ENCODE results near the gene MMP15.

MMP15 gene

GRCh38 chr16:58009856-58010416, 15.6 kb upstream of the MMP15 start:
- H2AFZ ChIP-seq (ENCODE audit: low read depth, low read length) = no peak overlapping the region
- H3K9me3 ChIP-seq (ENCODE audit: insufficient read depth, low read length) = no peaks in the 10 kb centered on the region
- H3K79me2 ChIP-seq (ENCODE audit: low read length) = no peaks in the 10 kb centered on the region
- H3K9ac ChIP-seq (ENCODE audit: low read length) = no peak overlapping the region
- no peaks in the 10 kb centered on the region for H3K27me3 ChIP-seq (ENCODE audit: low read depth, low read length)
- H4K20me1 ChIP-seq (ENCODE audit: insufficient read depth, low read length) = no peaks in the 10 kb centered on the region
- H3K4me2 ChIP-seq (ENCODE audit: low read length) = no peak overlapping the region
- no peak overlapping the region for H3K4me3 ChIP-seq (ENCODE audit: low read length)
- no peak overlapping the region for H3K27ac ChIP-seq (ENCODE audit: low read length)
- peaks cover 17% of the 10 kb centered on the region for H3K36me3 ChIP-seq (replicated peaks; ENCODE audit: low read depth, low read length)
- no peaks in the 10 kb centered on the region for H3K4me1 ChIP-seq (ENCODE audit: low read length)
- TF ChIP-seq CTCF (IDR thresholded peaks at IDR 0.05; ENCODE audit: low read depth, low read length) = no peak
- no peak for TF ChIP-seq EZH2phosphoT487 (IDR thresholded peaks at IDR 0.05; ENCODE audit: low read depth)

GRCh38 chr16:58010886-58011285, 14.7 kb upstream of the MMP15 start:
- Histone ChIP-seq H3K9ac (ENCODE audit: low read length) (no peak overlapping the region), H2AFZ (ENCODE audit: low read depth, low read length) (no peak overlapping the region), H3K4me1 (ENCODE audit: low read length) (no peaks in the 10 kb centered on the region), H3K4me2 (ENCODE audit: low read length) (no peak overlapping the region), H4K20me1 (ENCODE audit: insufficient read depth, low read length) (no peaks in the 10 kb centered on the region), H3K79me2 (ENCODE audit: low read length) (no peaks in the 10 kb centered on the region), H3K27me3 (ENCODE audit: low read depth, low read length) (no peaks in the 10 kb centered on the region), H3K9me3 (ENCODE audit: insufficient read depth, low read length) (no peaks in the 10 kb centered on the region), H3K27ac (ENCODE audit: low read length) (no peak overlapping the region), H3K36me3 (replicated peaks; ENCODE audit: low read depth, low read length) (peaks cover 15% of the 10 kb centered on the region), H3K4me3 (ENCODE audit: low read length) (no peak overlapping the region)
- no peak for TF ChIP-seq CTCF (IDR thresholded peaks at IDR 0.05; ENCODE audit: low read depth, low read length)
- no peak for TF ChIP-seq EZH2phosphoT487 (IDR thresholded peaks at IDR 0.05; ENCODE audit: low read depth)

- Histone ChIP-seq H4K20me1 (ENCODE audit: insufficient read depth, low read length) (no peaks in the 10 kb centered on the region), H3K27ac (ENCODE audit: low read length) (no peak overlapping the region), H3K36me3 (replicated peaks; ENCODE audit: low read depth, low read length) (peaks cover 12% of the 10 kb centered on the region), H3K27me3 (ENCODE audit: low read depth, low read length) (no peaks in the 10 kb centered on the region), H3K79me2 (ENCODE audit: low read length) (no peaks in the 10 kb centered on the region), H3K4me3 (ENCODE audit: low read length) (no peak overlapping the region), H3K9me3 (ENCODE audit: insufficient read depth, low read length) (no peaks in the 10 kb centered on the region), H3K4me1 (ENCODE audit: low read length) (no peaks in the 10 kb centered on the region), H2AFZ (ENCODE audit: low read depth, low read length) (no peak overlapping the region), H3K4me2 (ENCODE audit: low read length) (no peak overlapping the region), H3K9ac (ENCODE audit: low read length) (no peak overlapping the region)
- TF ChIP-seq EZH2phosphoT487 (IDR thresholded peaks at IDR 0.05; ENCODE audit: low read depth) (no peak), CTCF (IDR thresholded peaks at IDR 0.05; ENCODE audit: low read depth, low read length) (no peak)
These were observed 13.9 kb upstream of the MMP15 start for GRCh38 chr16:58011652-58012051.

GRCh38 chr16:58012481-58012880, 13.1 kb upstream of the MMP15 start:
- no peak overlapping the region for H3K4me2 ChIP-seq (ENCODE audit: low read length)
- no peaks in the 10 kb centered on the region for H3K9me3 ChIP-seq (ENCODE audit: insufficient read depth, low read length)
- peaks cover 8% of the 10 kb centered on the region for H3K36me3 ChIP-seq (replicated peaks; ENCODE audit: low read depth, low read length)
- no peaks in the 10 kb centered on the region for H3K79me2 ChIP-seq (ENCODE audit: low read length)
- no peak overlapping the region for H3K9ac ChIP-seq (ENCODE audit: low read length)
- H3K27me3 ChIP-seq (ENCODE audit: low read depth, low read length) = no peaks in the 10 kb centered on the region
- no peaks in the 10 kb centered on the region for H4K20me1 ChIP-seq (ENCODE audit: insufficient read depth, low read length)
- H3K27ac ChIP-seq (ENCODE audit: low read length) = no peak overlapping the region
- no peaks in the 10 kb centered on the region for H3K4me1 ChIP-seq (ENCODE audit: low read length)
- TF ChIP-seq CTCF (IDR thresholded peaks at IDR 0.05; ENCODE audit: low read depth, low read length) = no peak
- TF ChIP-seq EZH2phosphoT487 (IDR thresholded peaks at IDR 0.05; ENCODE audit: low read depth) = no peak
- H3K4me3 ChIP-seq (ENCODE audit: low read length) = no peak overlapping the region
- no peak overlapping the region for H2AFZ ChIP-seq (ENCODE audit: low read depth, low read length)
